ENCODE measurements around the gene DTX3.
"Not testable (repeated sequence)": the region's sequence is repeated elsewhere in the genome, so short reads cannot be mapped to it uniquely, and the experiment has no call there.

DTX3 gene

GRCh38 chr12:57607958-57608663, 3.5 kb downstream of the DTX3 start:
- no peak for DNase-seq

GRCh38 chr12:57609101-57609780, 4.6 kb downstream of the DTX3 start:
- no peak for DNase-seq

- DNase-seq: no peak
These were observed 5.3 kb downstream of the DTX3 start for GRCh38 chr12:57609781-57610553.

- no peak for DNase-seq
These were observed 6.0 kb downstream of the DTX3 start for GRCh38 chr12:57610554-57611107.

- no peak for DNase-seq
These were observed 6.6 kb downstream of the DTX3 start, which contains the start of gene ARHGEF25 for GRCh38 chr12:57611108-57611826. Gene ARHGEF25, plus strand, starts transcription at chr12:57611435. Its CDS starts 460 bp downstream, at chr12:57611895.

GRCh38 chr12:57611827-57612710, 7.4 kb downstream of the DTX3 start:
- DNase-seq: no peak

- DNase-seq: no peak
These were observed 8.2 kb downstream of the DTX3 start for GRCh38 chr12:57612711-57613426.

GRCh38 chr12:57613427-57614109, 8.9 kb downstream of the DTX3 start:
- no peak for DNase-seq

GRCh38 chr12:57614178-57614947, 9.7 kb downstream of the DTX3 start:
- DNase-seq: no peak

- no peak for DNase-seq
These were observed 10.4 kb downstream of the DTX3 start for GRCh38 chr12:57614948-57615500.

GRCh38 chr12:57615637-57616036, 11.0 kb downstream of the DTX3 start:
- no peak for DNase-seq

GRCh38 chr12:57616383-57617101, 11.9 kb downstream of the DTX3 start:
- DNase-seq: no peak

GRCh38 chr12:57617942-57618341, 13.3 kb downstream of the DTX3 start:
- no peak for DNase-seq

GRCh38 chr12:57618431-57618830, 13.8 kb downstream of the DTX3 start:
- not testable (repeated sequence) for DNase-seq

GRCh38 chr12:57618966-57619433, 14.4 kb downstream of the DTX3 start:
- DNase-seq: no peak

GRCh38 chr12:57619434-57620244, 15.0 kb downstream of the DTX3 start:
- DNase-seq: no peak

- DNase-seq: no peak
These were observed 15.8 kb downstream of the DTX3 start for GRCh38 chr12:57620245-57620935.

Measured in amniotic stem cell (primary cell).